MCF 10A (cell line): ENCODE measurements around the gene TMEM164. TPM values are rescaled to one million over a fixed set of nuclear protein-coding genes. Genes with fewer than 3 reads are reported as not detected.

Source experiments
- BruUV-seq: library from RNA; stranded (reverse); fragments of 400-500 nt; replicated peaks from 2 replicates; lab custom pipeline; 2021; lab: Mats Ljungman, UMichigan
- CTCF ChIA-PET: fragments of 300-600 bp; sonication (Branson Sonifier 250); formaldehyde crosslinking; extraction: SDS; loops from one replicate; lab custom pipeline; 2021; ENCODE audit warnings: antibody characterized with exemption, inconsistent platforms; lab: Yijun Ruan, JAX
- POLR2A ChIA-PET: fragments of 300-600, 350-650 bp; sonication (Branson Sonifier 250); formaldehyde crosslinking; extraction: SDS; loops from one replicate; lab custom pipeline; 2020; ENCODE audit warnings: antibody characterized with exemption, inconsistent platforms; lab: Yijun Ruan, JAX
- DNase-seq: peaks from one replicate; pipeline ENCODE4 v3.0.0-alpha.2; 2018; ENCODE audit not compliant: unreplicated experiment
- H3K27ac Mint-ChIP-seq: one replicate; pipeline ENCODE4 v1.8.0; 2022; ENCODE audit warnings: mild to moderate bottlenecking, low read depth, mixed read lengths; ENCODE audit not compliant: unreplicated experiment
- H3K27me3 Mint-ChIP-seq: one replicate; pipeline ENCODE4 v1.8.0; 2022; ENCODE audit warnings: mixed read lengths; ENCODE audit not compliant: insufficient read depth, unreplicated experiment
- H3K36me3 Mint-ChIP-seq: one replicate; pipeline ENCODE4 v1.8.0; 2022; ENCODE audit warnings: mild to moderate bottlenecking, moderate library complexity, mixed read lengths; ENCODE audit not compliant: insufficient read depth, unreplicated experiment
- H3K4me1 Mint-ChIP-seq: one replicate; pipeline ENCODE4 v1.8.0; 2022; ENCODE audit warnings: mixed read lengths; ENCODE audit not compliant: insufficient read depth, unreplicated experiment
- H3K4me3 Mint-ChIP-seq: one replicate; pipeline ENCODE4 v1.8.0; 2022; ENCODE audit warnings: mild to moderate bottlenecking, moderate library complexity, mixed read lengths; ENCODE audit not compliant: unreplicated experiment
- H3K9me3 Mint-ChIP-seq: one replicate; pipeline ENCODE4 v1.8.0; 2022; ENCODE audit warnings: mixed read lengths; ENCODE audit not compliant: unreplicated experiment
- CTCF ChIP-seq: fragments of 200-600 bp; IDR thresholded peaks from one replicate; pipeline ENCODE4 v1.8.0; 2022; ENCODE audit warnings: antibody characterized with exemption, mild to moderate bottlenecking; ENCODE audit not compliant: unreplicated experiment
- intact Hi-C: fragments of 100-400 bp; cut with micrococcal nuclease; formaldehyde crosslinking; loops from 2 replicates; pipeline ENCODE4 v1.14.1; 2022
- microRNA-seq: library from miRNA; unstranded; fragments of <30 nt; microRNA quantifications from one replicate; pipeline ENCODE4 v1.2.0, GENCODE V29; 2022
- total RNA-seq: library from RNA; stranded (reverse); gene quantifications from 2 replicates; pipeline ENCODE4 v1.2.3, GENCODE V29; 2022

The TMEM164 gene
- total RNA-seq, 1 experiment from 2014 or later: 39.2 TPM

GRCh38 chrX:110222497-110223257 lies 219.8 kb downstream of the TMEM164 start:
- ChIA-PET POLR2A (interaction anchor here (0.8 kb wide), 1 partner anchor 39 kb away, joined by 4 read pairs; no protein-coding TSS in a partner anchor), CTCF (no interaction called here)
- H3K4me1 Mint-ChIP-seq: peaks cover 18% of the 10 kb centered on the region
- H3K36me3 Mint-ChIP-seq: no peaks in the 10 kb centered on the region
- no peak overlapping the region for H3K4me3 Mint-ChIP-seq
- no peak for DNase-seq
- BruUV-seq: no TSS peak
- H3K27ac Mint-ChIP-seq: no peak overlapping the region
- no peak for TF ChIP-seq CTCF
- peaks cover 4% of the 10 kb centered on the region for H3K9me3 Mint-ChIP-seq
- peaks cover 47% of the 10 kb centered on the region for H3K27me3 Mint-ChIP-seq
- intact Hi-C loops: no loop called here

GRCh38 chrX:110224926-110225617 lies 222.2 kb downstream of the TMEM164 start:
- TF ChIP-seq CTCF: no peak
- no TSS peak for BruUV-seq
- Mint-ChIP-seq H3K4me3 (no peak overlapping the region), H3K4me1 (peaks cover 7% of the 10 kb centered on the region), H3K27ac (no peak overlapping the region), H3K9me3 (peaks cover 4% of the 10 kb centered on the region), H3K27me3 (peaks cover 62% of the 10 kb centered on the region), H3K36me3 (peaks cover 10% of the 10 kb centered on the region)
- ChIA-PET CTCF (no interaction called here), POLR2A (no interaction called here)
- DNase-seq: no peak
- intact Hi-C loops: no loop called here

GRCh38 chrX:110226931-110227330 lies 224.0 kb downstream of the TMEM164 start:
- ChIA-PET POLR2A (interaction anchor here (1.4 kb wide), 1 partner anchor 90 kb away, joined by 5 read pairs; no protein-coding TSS in a partner anchor), CTCF (interaction anchor here (1.5 kb wide), 1 partner anchor 16 kb away, joined by 4 read pairs; no protein-coding TSS in a partner anchor)
- H3K36me3 Mint-ChIP-seq: peaks cover 10% of the 10 kb centered on the region
- no peak for DNase-seq
- H3K27me3 Mint-ChIP-seq: peaks cover 62% of the 10 kb centered on the region
- no TSS peak for BruUV-seq
- H3K27ac Mint-ChIP-seq: no peak overlapping the region
- no peak for TF ChIP-seq CTCF
- peaks cover 7% of the 10 kb centered on the region for H3K4me1 Mint-ChIP-seq
- intact Hi-C loops: no loop called here
- peaks cover 8% of the 10 kb centered on the region for H3K9me3 Mint-ChIP-seq
- no peak overlapping the region for H3K4me3 Mint-ChIP-seq

Small RNA genes within 50 kb of the gene (microRNA-seq; reads per million reads assigned to microRNA genes)
- not detected for gene MIR3978
- gene MIR652: 2,908 reads per million, percentile 91 among the genes with 10 or more reads in this experiment
